ENCODE measurements around the gene PRSS12. TPM values are rescaled to one million over a fixed set of nuclear protein-coding genes. Genes with fewer than 3 reads are reported as not detected.
"Not testable (repeated sequence)": the region's sequence is repeated elsewhere in the genome, so short reads cannot be mapped to it uniquely, and the experiment has no call there.

The PRSS12 gene
- total RNA-seq, 1 experiment from 2014 or later: 0.23 TPM

DNA sequence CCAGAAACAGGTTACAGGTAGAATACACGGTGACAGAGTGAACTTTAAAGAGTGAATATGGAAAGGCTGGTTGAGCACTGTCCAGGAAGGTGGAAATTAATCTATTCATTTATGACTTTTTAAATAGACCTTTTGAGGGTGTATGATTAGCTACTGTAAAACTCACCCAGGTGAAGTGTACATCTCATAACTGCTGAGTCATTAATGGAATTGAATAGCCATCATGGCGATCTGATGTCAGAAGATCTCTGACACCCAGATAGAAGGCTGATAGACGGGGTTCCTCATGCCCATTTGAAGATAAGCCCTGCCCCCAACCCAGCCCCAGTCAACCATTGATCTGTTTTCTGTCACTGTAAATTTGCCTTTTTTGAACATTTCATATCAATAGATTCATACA, 84.0 kb downstream of the PRSS12 start:
- H3K4me3 ChIP-seq (ENCODE audit: low read depth in 2 of 2, low read length in 2 of 2): no peak overlapping the region
- no peaks in the 10 kb centered on the region for H3K4me1 ChIP-seq (ENCODE audit: control insufficient read depth, insufficient read depth, low read length)
- POLR2A ChIA-PET: no interaction called here
- no peaks in the 10 kb centered on the region for H3K9me3 ChIP-seq (ENCODE audit: control insufficient read depth, insufficient read depth, low read depth, low read length)
- intact Hi-C loops (cut with micrococcal nuclease; ENCODE audit: unreplicated experiment) (no loop called here), in situ Hi-C loops (cut with HindIII; ENCODE audit: low pct_unique_long_range_greater_than_20kb, low sequenced_read_pairs) (no loop called here)
- H3K27ac ChIP-seq (ENCODE audit: low read length): no peak overlapping the region
- no TSS peak for BruUV-seq (replicated peaks)
- TF ChIP-seq POLR2AphosphoS5 (IDR thresholded peaks at IDR 0.05; ENCODE audit: low read depth, low read length) (no peak), TCF7L2 (IDR thresholded peaks at IDR 0.05; ENCODE audit: low read depth, low read length) (no peak)
- TF ChIP-seq, protein P1, sequence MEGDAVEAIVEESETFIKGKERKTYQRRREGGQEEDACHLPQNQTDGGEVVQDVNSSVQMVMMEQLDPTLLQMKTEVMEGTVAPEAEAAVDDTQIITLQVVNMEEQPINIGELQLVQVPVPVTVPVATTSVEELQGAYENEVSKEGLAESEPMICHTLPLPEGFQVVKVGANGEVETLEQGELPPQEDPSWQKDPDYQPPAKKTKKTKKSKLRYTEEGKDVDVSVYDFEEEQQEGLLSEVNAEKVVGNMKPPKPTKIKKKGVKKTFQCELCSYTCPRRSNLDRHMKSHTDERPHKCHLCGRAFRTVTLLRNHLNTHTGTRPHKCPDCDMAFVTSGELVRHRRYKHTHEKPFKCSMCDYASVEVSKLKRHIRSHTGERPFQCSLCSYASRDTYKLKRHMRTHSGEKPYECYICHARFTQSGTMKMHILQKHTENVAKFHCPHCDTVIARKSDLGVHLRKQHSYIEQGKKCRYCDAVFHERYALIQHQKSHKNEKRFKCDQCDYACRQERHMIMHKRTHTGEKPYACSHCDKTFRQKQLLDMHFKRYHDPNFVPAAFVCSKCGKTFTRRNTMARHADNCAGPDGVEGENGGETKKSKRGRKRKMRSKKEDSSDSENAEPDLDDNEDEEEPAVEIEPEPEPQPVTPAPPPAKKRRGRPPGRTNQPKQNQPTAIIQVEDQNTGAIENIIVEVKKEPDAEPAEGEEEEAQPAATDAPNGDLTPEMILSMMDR (IDR thresholded peaks at IDR 0.05): no peak
- no peak for DNase-seq (ENCODE audit: low read depth, low spot score)
- ATAC-seq: no peak
- CTCF ChIA-PET: no interaction called here
- no peaks in the 10 kb centered on the region; the same call in 1 of the 2 replicates for H3K27me3 ChIP-seq (ENCODE audit: control insufficient read depth, insufficient read depth, low read length)
- no peaks in the 10 kb centered on the region for H3K36me3 ChIP-seq (ENCODE audit: control insufficient read depth, insufficient read depth, low read length)

GRCh38 chr4:118266145-118266496, 86.7 kb downstream of the PRSS12 start:
- H3K9me3 ChIP-seq (ENCODE audit: control insufficient read depth, insufficient read depth, low read depth, low read length); ATAC-seq; intact Hi-C loops (cut with micrococcal nuclease; ENCODE audit: unreplicated experiment); CTCF ChIA-PET; BruUV-seq (replicated peaks); H3K4me1 ChIP-seq (ENCODE audit: control insufficient read depth, insufficient read depth, low read length); POLR2A ChIA-PET; H3K36me3 ChIP-seq (ENCODE audit: control insufficient read depth, insufficient read depth, low read length); H3K27me3 ChIP-seq (ENCODE audit: control insufficient read depth, insufficient read depth, low read length); H3K27ac ChIP-seq (ENCODE audit: low read length); in situ Hi-C loops (cut with HindIII; ENCODE audit: low pct_unique_long_range_greater_than_20kb, low sequenced_read_pairs); H3K4me3 ChIP-seq (ENCODE audit: low read depth in 2 of 2, low read length in 2 of 2); DNase-seq (ENCODE audit: low read depth, low spot score): not testable (repeated sequence)

GRCh38 chr4:118265312-118266144, 87.3 kb downstream of the PRSS12 start:
- Histone ChIP-seq H3K27me3 (ENCODE audit: control insufficient read depth, insufficient read depth, low read length) (no peaks in the 10 kb centered on the region; the same call in 1 of the 2 replicates), H3K4me3 (ENCODE audit: low read depth in 2 of 2, low read length in 2 of 2) (peak overlapping the region; percentile 41 to 48), H3K9me3 (ENCODE audit: control insufficient read depth, insufficient read depth, low read depth, low read length) (no peaks in the 10 kb centered on the region), H3K4me1 (ENCODE audit: control insufficient read depth, insufficient read depth, low read length) (no peaks in the 10 kb centered on the region), H3K27ac (ENCODE audit: low read length) (no peak overlapping the region), H3K36me3 (ENCODE audit: control insufficient read depth, insufficient read depth, low read length) (no peaks in the 10 kb centered on the region)
- ChIA-PET POLR2A (no interaction called here), CTCF (no interaction called here)
- no peak for TF ChIP-seq TCF7L2 (IDR thresholded peaks at IDR 0.05; ENCODE audit: low read depth, low read length)
- intact Hi-C loops (cut with micrococcal nuclease; ENCODE audit: unreplicated experiment) (no loop called here), in situ Hi-C loops (cut with HindIII; ENCODE audit: low pct_unique_long_range_greater_than_20kb, low sequenced_read_pairs) (no loop called here)
- BruUV-seq (replicated peaks): no TSS peak
- DNase-seq (ENCODE audit: low read depth, low spot score): no peak
- ATAC-seq: peak; percentile 80

DNA sequence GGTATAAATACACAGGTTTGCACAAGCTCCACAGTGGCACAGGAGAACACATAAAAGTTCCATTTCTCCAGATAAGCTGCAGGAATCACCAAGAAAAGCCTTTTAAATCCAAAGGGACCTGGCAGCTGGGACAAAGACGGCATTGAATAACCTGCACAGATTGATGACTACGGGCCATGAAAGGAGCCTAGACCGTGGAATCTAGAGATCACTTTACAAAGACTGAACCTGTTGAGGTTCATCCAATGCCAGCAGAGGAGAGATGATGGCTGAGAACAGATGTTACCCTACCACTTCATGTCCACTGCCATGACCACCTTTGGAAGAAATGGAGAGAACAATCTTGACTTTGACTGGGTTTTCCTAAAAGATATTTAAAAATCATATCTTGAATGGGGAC, 88.7 kb downstream of the PRSS12 start:
- H3K36me3 ChIP-seq (ENCODE audit: control insufficient read depth, insufficient read depth, low read length): no peaks in the 10 kb centered on the region
- no peaks in the 10 kb centered on the region for H3K4me1 ChIP-seq (ENCODE audit: control insufficient read depth, insufficient read depth, low read length)
- DNase-seq (ENCODE audit: low read depth, low spot score): no peak
- in situ Hi-C loops (cut with HindIII; ENCODE audit: low pct_unique_long_range_greater_than_20kb, low sequenced_read_pairs): no loop called here
- no peaks in the 10 kb centered on the region for H3K27me3 ChIP-seq (ENCODE audit: control insufficient read depth, insufficient read depth, low read length)
- no peak for ATAC-seq
- POLR2A ChIA-PET: no interaction called here
- TF ChIP-seq, protein P1 (IDR thresholded peaks at IDR 0.05): no peak
- TF ChIP-seq POLR2AphosphoS5 (IDR thresholded peaks at IDR 0.05; ENCODE audit: low read depth, low read length) (no peak), SIN3A (IDR thresholded peaks at IDR 0.05; ENCODE audit: borderline replicate concordance, insufficient read depth, low read depth, low read length) (no peak), REST (IDR thresholded peaks at IDR 0.05; ENCODE audit: insufficient read depth in 1 of 2, low read depth in 2 of 2, low read length in 1 of 2) (no peak), TCF7L2 (IDR thresholded peaks at IDR 0.05; ENCODE audit: low read depth, low read length) (no peak)
- no peaks in the 10 kb centered on the region for H3K9me3 ChIP-seq (ENCODE audit: control insufficient read depth, insufficient read depth, low read depth, low read length)
- BruUV-seq (replicated peaks): no TSS peak
- H3K27ac ChIP-seq (ENCODE audit: low read length): no peak overlapping the region
- H3K4me3 ChIP-seq (ENCODE audit: low read depth in 2 of 2, low read length in 2 of 2): no peak overlapping the region
- intact Hi-C loops (cut with micrococcal nuclease; ENCODE audit: unreplicated experiment): no loop called here
- CTCF ChIA-PET: no interaction called here
